GM21515 (cell line): ENCODE data around the gene DDX27.
A peak's percentile ranks its signal among the peaks of the same experiment; 100 is the strongest.

Experiments
- ATAC-seq: cut with Tn5 transposase; IDR thresholded peaks from one replicate; pipeline ENCODE4 v1.9.1; 2021; ENCODE audit not compliant: unreplicated experiment

The DDX27 gene

DNA sequence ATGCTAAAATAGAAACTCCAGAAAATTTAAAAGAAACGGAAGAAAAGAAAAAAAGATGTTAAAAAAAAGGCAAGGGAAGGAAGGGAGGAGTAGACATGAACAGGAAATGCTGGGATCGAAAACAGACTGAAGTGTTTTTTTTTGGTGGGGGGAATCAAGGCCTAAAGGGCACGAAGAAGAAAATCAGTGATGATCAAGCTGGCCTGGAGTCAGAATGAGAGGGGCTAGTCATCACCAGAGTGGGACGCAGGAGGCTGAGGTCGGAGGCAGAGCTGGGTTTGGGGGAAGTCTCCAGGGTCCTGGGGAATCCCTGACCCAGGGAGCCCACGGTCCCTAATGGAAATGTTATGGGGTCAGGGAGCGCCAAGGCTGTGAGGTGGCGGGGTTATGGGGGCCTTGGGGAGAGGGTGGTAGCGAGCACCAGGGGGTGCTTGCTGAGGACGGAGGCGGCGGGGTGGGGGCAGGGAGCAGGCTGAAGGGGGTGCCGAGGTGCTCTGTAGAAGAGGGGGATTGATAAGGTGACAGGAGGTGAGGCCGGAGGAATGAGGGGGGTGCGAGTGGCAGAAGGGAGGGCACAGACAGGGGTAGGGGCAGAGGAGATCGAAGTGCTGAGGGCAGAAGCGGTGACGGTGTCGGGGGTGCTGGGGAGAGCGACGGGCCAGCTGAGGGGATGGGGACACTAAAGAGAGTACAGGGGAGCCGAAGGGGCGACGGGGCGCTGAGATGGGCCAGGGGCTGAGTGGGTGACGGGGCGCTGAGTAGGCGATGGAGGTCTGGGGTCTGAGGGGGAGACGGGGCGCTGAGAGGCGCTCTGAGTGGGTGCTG lies 58.0 kb downstream of the DDX27 start:
- ATAC-seq = no peak

DNA sequence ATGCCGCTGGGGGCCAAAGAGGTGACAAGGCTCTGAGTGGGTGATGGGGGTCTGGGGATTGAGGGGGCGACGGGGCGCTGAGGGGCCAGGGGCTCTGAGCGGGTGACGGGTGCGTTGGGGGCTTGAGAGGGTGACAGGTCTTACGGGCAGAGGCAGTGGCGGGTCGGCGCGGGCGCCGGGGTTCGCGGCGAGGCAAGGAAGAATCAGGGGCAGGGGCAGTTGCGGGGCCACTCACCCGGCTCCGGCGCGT lies 58.5 kb downstream of the DDX27 start:
- ATAC-seq = no peak

GRCh38 chr20:49278036-49278817 lies 59.0 kb downstream of the DDX27 start, which contains the start of gene ZNFX1:
Gene ZNFX1, minus strand, starts transcription at chr20:49278057. Its CDS starts 2,218 bp downstream, at chr20:49275839.
- peak; percentile 78 for ATAC-seq

DNA sequence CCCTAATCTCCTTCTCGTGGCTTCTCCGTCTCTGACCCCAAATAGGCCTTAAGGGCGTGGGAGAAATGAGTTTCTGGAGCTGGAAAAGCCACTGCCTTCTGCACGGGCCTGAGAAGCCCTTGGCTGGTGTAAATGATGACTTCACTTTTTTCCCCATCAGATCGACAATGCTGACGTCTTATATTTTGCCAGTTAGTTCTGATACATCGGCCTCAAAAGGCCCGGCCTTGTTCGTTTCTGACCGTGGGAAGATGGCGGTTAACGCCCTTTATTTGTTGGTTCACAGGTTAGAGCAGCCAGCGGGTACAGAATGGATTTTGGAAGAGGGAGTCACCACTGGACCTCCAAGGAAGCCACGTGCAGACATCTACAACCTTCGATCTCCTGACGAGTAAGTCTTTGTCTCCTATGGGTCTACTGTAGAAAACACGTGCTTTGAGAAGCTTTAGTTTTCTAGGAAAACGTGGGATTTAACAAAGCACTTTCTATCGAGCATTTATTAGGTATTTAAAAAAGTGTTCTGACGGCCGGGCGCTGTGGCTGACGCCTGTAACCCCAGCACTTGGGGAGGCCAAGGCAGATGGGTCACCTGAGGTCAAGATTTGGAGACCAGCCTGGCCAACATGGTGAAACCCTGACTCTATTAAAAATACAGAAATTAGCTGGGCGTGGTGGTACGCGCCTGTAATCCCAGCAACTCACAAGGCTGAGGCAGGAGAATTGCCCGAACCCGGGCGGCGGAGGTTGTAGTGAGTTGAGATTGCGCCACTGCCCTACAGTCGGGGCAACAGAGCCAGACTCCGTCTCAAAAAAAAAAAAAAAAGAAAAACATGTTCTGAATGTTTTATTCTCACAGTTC lies 59.8 kb downstream of the DDX27 start:
- no peak for ATAC-seq

DNA sequence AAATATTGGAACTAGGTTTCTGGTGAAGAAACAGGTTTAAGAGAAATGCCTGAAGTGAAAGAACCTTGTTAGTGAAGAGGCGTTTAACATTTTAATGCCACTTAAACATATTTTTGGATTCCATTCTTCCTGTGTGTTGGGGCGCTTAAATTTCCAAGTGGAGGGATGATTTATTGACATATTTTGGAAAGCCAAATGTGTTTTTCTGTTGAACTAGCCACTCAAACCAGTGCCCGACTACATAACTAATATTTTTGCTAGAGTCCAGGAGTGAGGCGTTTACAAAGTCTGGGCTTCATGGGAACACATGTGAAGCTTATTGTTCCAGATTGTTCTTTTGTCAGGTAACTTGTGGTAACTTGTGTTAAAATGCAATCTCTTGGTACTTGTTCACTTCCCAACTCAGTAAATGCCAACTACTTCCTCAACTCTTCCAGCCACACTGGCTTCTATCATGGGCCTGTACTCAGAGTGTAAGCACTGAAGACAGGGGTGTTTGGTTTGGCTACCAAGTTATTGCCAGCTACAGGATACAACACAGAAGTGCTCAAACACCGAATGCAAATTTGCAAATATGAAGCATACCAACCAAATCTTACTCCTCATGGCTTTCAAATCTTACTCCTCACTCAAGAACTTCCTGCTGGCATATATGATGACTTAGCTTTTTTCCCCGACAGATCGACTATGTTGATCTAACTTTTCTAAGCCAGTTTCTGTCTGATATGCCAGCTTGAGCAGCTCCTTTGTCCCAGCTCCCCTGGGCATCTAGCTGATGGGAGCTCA lies 60.7 kb downstream of the DDX27 start:
- no peak for ATAC-seq

GRCh38 chr20:49280463-49281058 lies 61.3 kb downstream of the DDX27 start:
- no peak for ATAC-seq

GRCh38 chr20:49281059-49281912 lies 62.1 kb downstream of the DDX27 start:
- no peak for ATAC-seq

DNA sequence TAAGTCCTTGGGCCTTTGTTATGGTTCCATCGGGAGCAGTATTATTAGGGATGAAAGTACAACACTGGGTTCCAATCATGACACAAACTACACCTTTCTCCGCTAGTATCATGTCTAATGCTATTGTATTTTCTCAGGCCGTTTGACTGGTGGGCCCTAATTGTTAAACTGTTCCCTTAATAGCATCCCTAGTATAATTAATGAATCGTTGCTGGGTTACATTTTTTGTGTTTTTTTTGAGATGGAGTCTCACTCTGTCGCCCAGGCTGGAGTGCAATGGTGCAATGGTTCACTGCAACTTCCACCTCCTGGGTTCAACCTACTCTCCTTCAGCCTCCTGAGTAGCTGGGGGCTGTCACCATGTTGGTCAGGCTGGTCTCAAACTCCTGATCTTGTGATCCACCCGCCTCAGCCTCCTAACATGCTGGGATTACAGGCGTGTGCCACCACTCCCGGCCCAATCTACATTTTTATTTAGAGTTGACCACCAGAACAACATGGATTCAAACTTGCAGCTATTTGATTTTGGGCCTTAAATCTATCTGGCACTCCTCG lies 62.8 kb downstream of the DDX27 start:
- no peak for ATAC-seq

DNA sequence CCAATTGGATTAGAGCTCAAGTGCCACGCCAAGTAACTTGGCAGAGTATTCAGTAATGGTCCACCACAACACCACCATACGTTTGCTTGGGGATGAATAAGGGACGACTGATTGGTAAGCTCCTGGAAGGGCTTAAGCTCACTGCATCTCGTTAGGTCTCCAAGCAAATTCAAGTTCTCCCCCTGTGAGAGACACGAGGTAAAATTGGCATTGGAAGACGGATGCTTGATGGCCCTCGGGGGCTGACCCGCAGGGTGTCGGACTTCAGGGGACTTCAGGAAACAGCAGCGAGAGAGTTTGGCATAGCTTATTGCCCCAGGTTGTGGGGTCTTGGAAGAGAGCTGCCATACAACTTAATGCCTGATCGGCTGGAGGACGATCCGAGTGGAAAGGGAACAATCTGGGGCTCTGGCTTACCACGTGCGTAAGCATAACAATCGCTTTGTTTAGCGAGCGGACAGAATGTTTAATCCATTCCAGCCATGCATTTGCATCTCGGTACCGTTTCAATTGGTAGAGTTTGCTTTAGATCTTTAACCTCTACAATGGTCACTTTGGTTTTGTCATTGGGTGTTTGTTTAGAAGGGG lies 63.5 kb downstream of the DDX27 start:
- ATAC-seq = no peak

GRCh38 chr20:49283176-49283702 lies 64.0 kb downstream of the DDX27 start:
- ATAC-seq = no peak

DNA sequence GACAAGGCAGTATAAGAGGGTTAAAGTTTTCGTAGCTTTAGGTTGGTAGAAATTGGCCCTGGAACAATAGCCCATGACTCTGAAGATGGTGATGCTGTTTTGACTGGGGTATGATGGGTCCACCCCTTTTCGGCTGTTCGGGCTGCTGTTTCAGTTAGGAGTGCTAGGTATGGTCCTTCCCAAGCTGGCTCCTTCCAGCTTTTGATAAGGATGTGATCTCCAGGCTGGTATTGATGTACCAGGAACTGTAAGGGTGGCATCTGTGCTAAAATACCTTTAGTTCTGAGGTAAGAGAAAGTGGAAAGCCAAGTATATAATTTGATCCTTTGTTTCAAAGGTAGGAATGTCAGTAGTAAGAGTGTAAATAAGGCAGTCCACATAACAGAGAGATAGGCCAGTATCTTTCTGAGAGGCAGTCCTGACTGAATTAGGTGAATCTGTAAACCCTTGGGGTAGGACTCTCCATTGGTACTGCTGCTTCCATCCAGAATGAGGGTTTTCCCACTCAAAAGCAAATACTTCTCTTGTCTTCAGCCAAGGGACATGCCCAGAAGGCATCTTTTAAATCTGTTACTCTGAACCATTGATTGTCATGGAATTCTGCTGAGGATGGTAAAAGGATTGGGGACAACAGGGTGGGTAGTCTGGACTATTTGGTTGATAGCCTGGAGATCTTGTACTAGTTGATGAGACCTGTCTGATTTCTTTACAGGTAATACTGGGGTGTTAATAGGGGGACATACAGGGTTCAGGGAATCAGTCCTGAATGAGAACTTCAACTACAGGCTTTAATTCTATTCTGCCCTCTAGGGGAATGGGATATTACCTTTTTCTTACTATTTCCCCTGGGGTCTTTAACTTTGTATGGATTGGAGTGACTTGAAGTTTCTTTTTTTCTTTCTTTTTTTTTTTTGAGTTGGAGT lies 64.7 kb downstream of the DDX27 start:
- no peak for ATAC-seq

DNA sequence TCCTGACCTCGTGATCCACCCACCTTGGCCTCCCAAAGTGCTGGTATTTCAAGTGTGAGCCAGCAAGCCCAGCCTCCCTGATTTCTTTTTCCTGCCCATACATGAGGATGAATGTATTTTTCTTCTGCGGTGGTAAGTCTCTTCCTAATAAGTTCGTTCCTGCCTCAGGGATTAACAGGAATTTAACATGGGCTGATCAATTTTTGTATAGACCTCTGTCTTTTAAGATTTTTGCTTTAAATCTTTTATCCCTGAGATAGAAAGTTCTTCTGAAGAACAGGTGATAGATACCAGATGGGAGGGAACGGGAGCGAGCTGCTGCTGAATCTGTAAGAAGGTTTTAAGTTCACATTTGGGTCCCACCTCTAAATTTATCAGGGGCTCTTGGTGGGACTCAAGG lies 65.6 kb downstream of the DDX27 start:
- ATAC-seq = no peak

DNA sequence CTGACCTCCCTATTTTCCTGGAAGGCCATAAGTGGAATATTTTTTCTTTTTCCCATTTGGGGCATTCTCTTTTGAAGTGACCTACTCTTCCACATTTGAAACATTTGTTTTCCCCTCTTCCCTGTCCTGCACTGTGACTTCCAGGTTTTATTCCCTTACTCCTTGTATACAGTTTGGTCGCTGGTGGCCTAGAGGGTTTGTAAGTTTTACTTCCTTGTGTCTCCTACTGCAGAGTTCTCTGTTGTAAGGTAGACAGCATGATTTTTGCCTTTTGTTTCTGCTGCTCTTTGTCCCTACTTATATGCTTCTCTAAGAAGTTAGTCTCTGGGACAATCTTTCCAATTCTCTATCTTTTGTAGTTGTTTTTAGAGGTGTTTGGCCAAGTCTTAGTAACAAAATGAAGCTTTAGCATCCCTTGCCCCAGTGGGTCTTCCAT lies 66.0 kb downstream of the DDX27 start:
- ATAC-seq = no peak

DNA sequence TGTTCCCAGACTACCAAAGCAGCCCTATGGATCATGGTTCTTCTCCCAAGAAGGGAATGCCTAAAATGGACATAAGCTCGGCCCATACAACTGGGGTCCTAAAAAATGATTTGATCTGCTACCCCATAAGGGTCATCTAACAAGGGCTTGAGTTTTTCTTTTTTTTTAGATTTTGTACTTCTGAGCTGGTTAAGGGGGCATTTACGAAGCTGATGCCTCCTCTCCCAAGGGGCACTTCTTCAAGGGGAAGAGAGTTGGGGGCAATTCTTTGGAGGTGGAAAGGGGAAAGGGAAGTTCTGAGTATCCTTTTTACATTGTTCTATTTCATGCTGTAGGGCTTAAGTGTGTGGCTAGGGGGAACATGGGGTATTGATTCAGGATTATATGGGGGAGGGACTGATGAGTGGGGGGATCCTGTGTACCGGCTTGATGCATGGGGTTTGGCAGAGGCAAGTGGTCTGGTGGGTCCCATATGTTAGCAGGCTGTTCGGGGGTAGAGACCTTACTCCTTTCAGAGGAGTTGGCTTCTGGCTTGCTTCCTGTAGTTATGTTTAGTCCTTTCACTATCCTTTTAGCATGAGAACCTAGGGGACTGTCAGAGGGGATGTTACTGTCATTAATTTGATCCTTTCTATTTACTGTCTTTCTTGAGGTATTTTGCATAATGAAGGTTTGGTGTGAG lies 66.7 kb downstream of the DDX27 start:
- no peak for ATAC-seq

GRCh38 chr20:49286689-49287551 lies 67.7 kb downstream of the DDX27 start:
- ATAC-seq = no peak
